ENCODE measurements around the gene RNF212.

DNA sequence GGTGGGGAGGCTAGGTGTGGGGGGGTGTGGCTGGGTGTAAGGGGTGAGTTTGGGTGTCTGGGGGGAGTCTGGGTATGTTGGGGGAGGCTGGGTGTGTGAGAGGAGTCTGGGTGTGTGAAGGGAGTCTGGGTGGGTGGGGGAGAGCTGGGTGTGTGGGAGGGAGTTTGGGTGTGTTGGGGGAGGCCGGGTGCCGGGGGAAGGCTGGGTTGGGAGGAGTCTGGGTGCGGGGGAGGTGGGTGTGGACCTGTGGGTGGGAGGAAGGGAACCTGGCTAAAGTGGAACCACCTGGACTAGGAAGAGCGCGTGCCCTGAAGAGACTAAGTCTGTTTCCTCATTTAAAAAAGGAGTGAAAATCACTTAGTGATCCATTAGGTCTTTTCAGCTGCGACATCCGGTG is 40.8 kb upstream of the RNF212 start:
- TF ChIP-seq, protein P1, sequence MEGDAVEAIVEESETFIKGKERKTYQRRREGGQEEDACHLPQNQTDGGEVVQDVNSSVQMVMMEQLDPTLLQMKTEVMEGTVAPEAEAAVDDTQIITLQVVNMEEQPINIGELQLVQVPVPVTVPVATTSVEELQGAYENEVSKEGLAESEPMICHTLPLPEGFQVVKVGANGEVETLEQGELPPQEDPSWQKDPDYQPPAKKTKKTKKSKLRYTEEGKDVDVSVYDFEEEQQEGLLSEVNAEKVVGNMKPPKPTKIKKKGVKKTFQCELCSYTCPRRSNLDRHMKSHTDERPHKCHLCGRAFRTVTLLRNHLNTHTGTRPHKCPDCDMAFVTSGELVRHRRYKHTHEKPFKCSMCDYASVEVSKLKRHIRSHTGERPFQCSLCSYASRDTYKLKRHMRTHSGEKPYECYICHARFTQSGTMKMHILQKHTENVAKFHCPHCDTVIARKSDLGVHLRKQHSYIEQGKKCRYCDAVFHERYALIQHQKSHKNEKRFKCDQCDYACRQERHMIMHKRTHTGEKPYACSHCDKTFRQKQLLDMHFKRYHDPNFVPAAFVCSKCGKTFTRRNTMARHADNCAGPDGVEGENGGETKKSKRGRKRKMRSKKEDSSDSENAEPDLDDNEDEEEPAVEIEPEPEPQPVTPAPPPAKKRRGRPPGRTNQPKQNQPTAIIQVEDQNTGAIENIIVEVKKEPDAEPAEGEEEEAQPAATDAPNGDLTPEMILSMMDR (conservative IDR thresholded peaks at IDR 0.05; ENCODE audit: low read length) = no peak
- no peak for TF ChIP-seq EZH2phosphoT487 (IDR thresholded peaks at IDR 0.05; ENCODE audit: borderline replicate concordance)
